K562 (cell line): Measurements from ENCODE around the gene PEX10. TPM values are rescaled to one million over a fixed set of nuclear protein-coding genes. Genes with fewer than 3 reads are reported as not detected.

Experiments
- ATAC-seq: fragments of 200-7000 bp; cut with Tn5 transposase; 3 replicates; pipeline ENCODE4 v1.9.1; 2020; ENCODE audit warnings: moderate library complexity
- BruUV-seq: library from RNA; stranded (reverse); fragments of 400-500 nt; replicated peaks from 2 replicates; lab custom pipeline; 2021; lab: Mats Ljungman, UMichigan
- CTCF ChIA-PET: fragments of 300-600 bp; formaldehyde crosslinking; extraction: SDS; loops from one replicate; lab custom pipeline; 2021; ENCODE audit warnings: low intra/inter-chr PET ratio; lab: Yijun Ruan, JAX
- POLR2A ChIA-PET: fragments of 300-600, 350-650 bp; sonication (Branson Sonifier 250); formaldehyde crosslinking; extraction: SDS; loops from one replicate; lab custom pipeline; 2021; ENCODE audit warnings: antibody characterized with exemption, inconsistent platforms; lab: Yijun Ruan, JAX
- DNase-seq, 4 experiments: peaks; one replicate each; pipeline versions ENCODE4 v3.0.0 to v3.0.0-alpha.2; 2011 to 2018; ENCODE audit warnings: low spot score in 3 of 4, mixed read lengths in 3 of 4; ENCODE audit errors: extremely low read depth in 1 of 4
- FAIRE-seq: peaks from 2 replicates; lab custom pipeline; 2011; peaks lifted over from hg19 to GRCh38; lab: Jason Lieb, UNC
- H2AFZ ChIP-seq: 2 replicates; pipeline ENCODE4 v1.6.0; 2011; ENCODE audit warnings: low read depth, low read length, control low read depth, inconsistent platforms
- H3K27ac ChIP-seq: fragments of 200-600 bp; 3 replicates; pipeline ENCODE4 v1.8.0; 2011; ENCODE audit warnings: low read depth, mild to moderate bottlenecking, control low read depth, inconsistent platforms, low read length, moderate library complexity, mixed read lengths; ENCODE audit errors: extremely low read depth
- H3K27me3 ChIP-seq, 2 experiments: fragments of 300-600 bp in 1 of 2; 2 replicates in 1 of 2; 3 replicates in 1 of 2; pipeline versions ENCODE4 v1.6.0 to v1.8.0; 2011; ENCODE audit warnings: inconsistent platforms in 2 of 2, low read length in 2 of 2, mild to moderate bottlenecking in 1 of 2, mixed read lengths in 1 of 2, moderate library complexity in 1 of 2; ENCODE audit not compliant: control insufficient read depth in 2 of 2, insufficient read depth in 2 of 2
- H3K36me3 ChIP-seq: fragments of 300-600 bp; 3 replicates; pipeline ENCODE4 v1.8.0; 2011; ENCODE audit warnings: mild to moderate bottlenecking, low read length, inconsistent platforms; ENCODE audit not compliant: control insufficient read depth, insufficient read depth
- H3K4me1 ChIP-seq, 2 experiments: fragments of 200-600 bp in 1 of 2; replicated peaks in 1 of 2; 2 replicates in 1 of 2; 3 replicates in 1 of 2; pipeline versions ENCODE4 v1.5.1 to v1.8.0; 2011; ENCODE audit warnings: inconsistent platforms in 2 of 2, low read length in 2 of 2, mild to moderate bottlenecking in 1 of 2, mixed read lengths in 1 of 2, moderate library complexity in 1 of 2; ENCODE audit not compliant: control insufficient read depth in 2 of 2, insufficient read depth in 2 of 2
- H3K4me2 ChIP-seq: 2 replicates; pipeline ENCODE4 v1.6.1; 2011; ENCODE audit warnings: low read length, control low read depth, inconsistent platforms, mixed read lengths; ENCODE audit not compliant: insufficient read depth
- H3K4me3 ChIP-seq: fragments of 200-600 bp; sonication (generic), shearing (Covaris generic); 2 replicates; pipeline ENCODE4 v1.5.1; 2016; ENCODE audit warnings: control low read depth, inconsistent platforms
- H3K79me2 ChIP-seq: fragments of 200-600 bp; 3 replicates; pipeline ENCODE4 v1.8.0; 2011; ENCODE audit warnings: low read length, inconsistent platforms; ENCODE audit not compliant: control insufficient read depth, insufficient read depth
- H3K9ac ChIP-seq, 2 experiments: 2 replicates each; pipeline versions ENCODE4 v1.6.0 to v1.6.1; 2011; ENCODE audit warnings: low read depth in 2 of 2, low read length in 2 of 2, control low read depth in 1 of 2, inconsistent platforms in 1 of 2, mild to moderate bottlenecking in 1 of 2, mixed read lengths in 1 of 2; ENCODE audit not compliant: insufficient read depth in 1 of 2
- H3K9me1 ChIP-seq: one replicate; pipeline ENCODE4 v1.6.0; 2011; ENCODE audit warnings: inconsistent platforms, mild to moderate bottlenecking, low read length, moderate library complexity; ENCODE audit not compliant: control insufficient read depth, insufficient read depth
- H3K9me3 ChIP-seq: replicated peaks from 2 replicates; pipeline ENCODE4 v1.5.1; 2011; ENCODE audit warnings: low read depth, low read length, inconsistent platforms; ENCODE audit not compliant: control insufficient read depth, insufficient read depth
- H4K20me1 ChIP-seq: replicated peaks from 2 replicates; pipeline ENCODE4 v1.6.1; 2011; ENCODE audit warnings: low read length, inconsistent platforms, mixed read lengths; ENCODE audit not compliant: control insufficient read depth, insufficient read depth
- AFF1 ChIP-seq, 2 experiments: fragments of 450-650 bp; IDR thresholded peaks; 2 replicates each; pipeline ENCODE4 v1.6.1; 2018; ENCODE audit warnings: mild to moderate bottlenecking in 2 of 2, low read depth in 1 of 2; ENCODE audit not compliant: partially characterized antibody in 2 of 2
- ARID4B ChIP-seq: sonication (generic); formaldehyde crosslinking; IDR thresholded peaks from 2 replicates; pipeline ENCODE4 v1.8.0; 2022; ENCODE audit warnings: mild to moderate bottlenecking, missing genetic modification reagents
- ASH1L ChIP-seq: fragments of 450-650 bp; IDR thresholded peaks from 2 replicates; pipeline ENCODE4 v1.6.1; 2018; ENCODE audit warnings: borderline replicate concordance, mild to moderate bottlenecking, low read depth; ENCODE audit not compliant: partially characterized antibody
- BMI1 ChIP-seq: fragments of 150-350 bp; IDR thresholded peaks from 2 replicates; pipeline ENCODE4 v1.6.1; 2014; ENCODE audit warnings: low read length
- CHD1 ChIP-seq: fragments of 200-600 bp; sonication (generic); IDR thresholded peaks from one replicate; pipeline ENCODE4 v1.6.1; 2012; ENCODE audit warnings: mild to moderate bottlenecking, moderate library complexity, low read length, inconsistent platforms
- CSDE1 ChIP-seq, 2 experiments: fragments of 450-650 bp; IDR thresholded peaks; 2 replicates each; pipeline ENCODE4 v1.6.1; 2016; ENCODE audit warnings: mild to moderate bottlenecking in 1 of 2
- FOXP1 ChIP-seq: sonication (generic); formaldehyde crosslinking; IDR thresholded peaks from 2 replicates; pipeline ENCODE4 v1.8.0; 2022; ENCODE audit warnings: mild to moderate bottlenecking, missing genetic modification reagents
- LARP7 ChIP-seq: fragments of 450-650 bp; IDR thresholded peaks from 2 replicates; pipeline ENCODE4 v1.6.1; 2016
- PRMT5 ChIP-seq: sonication (generic); formaldehyde crosslinking; IDR thresholded peaks from 2 replicates; pipeline ENCODE4 v1.5.0; 2020; ENCODE audit warnings: missing genetic modification reagents
- SIN3B ChIP-seq: fragments of 450-650 bp; IDR thresholded peaks from 2 replicates; pipeline ENCODE4 v1.6.1; 2017; ENCODE audit warnings: low read depth, mild to moderate bottlenecking, moderate library complexity
- SMAD2 ChIP-seq: fragments of 150-350 bp; IDR thresholded peaks from 2 replicates; pipeline ENCODE4 v1.6.1; 2014; ENCODE audit warnings: low read depth, mild to moderate bottlenecking, low read length
- XRCC3 ChIP-seq: fragments of 450-650 bp; IDR thresholded peaks from 2 replicates; pipeline ENCODE4 v1.6.1; 2017; ENCODE audit warnings: mild to moderate bottlenecking, moderate library complexity
- ZNF311 ChIP-seq: fragments of 250-450 bp; sonication (Bioruptor Pico); IDR thresholded peaks from 2 replicates; pipeline ENCODE4 v1.4.0; 2020; ENCODE audit warnings: mild to moderate bottlenecking, moderate library complexity
- ZNF507 ChIP-seq: conservative IDR thresholded peaks from 2 replicates; pipeline ENCODE4 v1.6.1; 2017; ENCODE audit warnings: missing genetic modification characterization, missing compliant biosample characterization
- WGBS: fragments of 100-300 bp; shearing (Covaris generic); methylation state at CpG from one replicate; pipeline ENCODE4 v1.1.6; 2016; ENCODE audit warnings: low coverage, mixed read lengths; ENCODE audit not compliant: insufficient coverage; ENCODE audit errors: missing lambda C conversion rate; 5-methylcytosine and 5-hydroxymethylcytosine counted together
- in situ Hi-C: fragments of 300-500 bp; cut with MboI; formaldehyde crosslinking; loops from 4 replicates; pipeline ENCODE4 v1.15.0; 2018; ENCODE audit warnings: inconsistent platforms, mixed read lengths
- intact Hi-C: fragments of 100-400 bp; cut with micrococcal nuclease; formaldehyde crosslinking; loops from 2 replicates; pipeline ENCODE4 v1.14.2; 2022
- polyA plus RNA-seq, 8 experiments: library from polyadenylated mRNA; depleted of rRNA in 4 of 8; stranded (reverse) in 5 of 8; unstranded in 3 of 8; fragments of >200 nt; fragmentation: Nextera tagmentation in 2 of 8; fragmentation: Illumina TruSeq in 1 of 8; extraction: Ambion mirVana in 2 of 8; extraction: Trizol in 1 of 8; gene quantifications; 2 replicates each; pipeline versions ENCODE4 v1.2.1 to v1.2.3, GENCODE V29; 2011 to 2014; ENCODE audit warnings: inconsistent platforms in 1 of 8, missing spikeins in 1 of 8
- total RNA-seq, 7 experiments: library from RNA; depleted of rRNA in 6 of 7; stranded (reverse); fragments of >200 nt in 6 of 7; fragmentation: Illumina TruSeq in 2 of 7; extraction: Trizol in 2 of 7; gene quantifications; 2 replicates each; pipeline versions ENCODE4 v1.2.1 to v1.2.3, GENCODE V29; 2011 to 2021; ENCODE audit warnings: low replicate concordance in 1 of 7

PEX10 gene
- total and polyA plus RNA-seq, 9 of the 15 experiments (the other 6 are each of a cell fraction or from before 2014, with no cell fraction given): 0.03 to 26.2 (median 8.7) TPM

- Histone ChIP-seq H3K79me2 (no peaks in the 10 kb centered on the region), H3K36me3 (no peaks in the 10 kb centered on the region), H3K4me1 (no peaks in the 10 kb centered on the region; a peak in 2 of 5 replicates), H3K9ac (no peak overlapping the region), H3K9me3 (no peaks in the 10 kb centered on the region; the same call in 1 of the 2 replicates), H3K9me1 (no peaks in the 10 kb centered on the region), H3K27ac (no peak overlapping the region), H3K27me3 (peaks cover 23 to 37% of the 10 kb centered on the region in 2 experiments; a peak in 4 of 5 replicates), H2AFZ (no peak overlapping the region), H4K20me1 (no peaks in the 10 kb centered on the region), H3K4me3 (no peak overlapping the region), H3K4me2 (no peak overlapping the region)
- BruUV-seq: no TSS peak
- POLR2A ChIA-PET: no interaction called here
- CTCF ChIA-PET: no interaction called here
- TF ChIP-seq BMI1 (no peak), PRMT5 (no peak), LARP7 (no peak), ZNF507 (tag) (peak; percentile 87), AFF1 (IDR thresholded peaks at IDR 0.05; ENCODE audit: low read depth in 1 of 2, partially characterized antibody in 2 of 2) (peak in 1 of 2 experiments; percentile 96), ASH1L (no peak), ARID4B (CRISPR knock-in tag) (no peak), FOXP1 (CRISPR knock-in tag) (no peak), SMAD2 (no peak), XRCC3 (no peak), SIN3B (no peak), CHD1 (no peak), CSDE1 (IDR thresholded peaks at IDR 0.05) (no peak), ZNF311 (CRISPR knock-in tag) (no peak)
- DNase-seq (no peak), ATAC-seq (no peak), FAIRE-seq (no peak)
- WGBS: 0% methylated on average over 2 of the region's 2 CpGs
- intact Hi-C loops (no loop called here), in situ Hi-C loops (no loop called here)
Measured at GRCh38 chr1:2363847-2364513, 48.4 kb downstream of the PEX10 start.
